PFSK-1 (cell line): ENCODE data around the gene ZFYVE9.

Experiments used
- FOXP2 ChIP-seq: optimal IDR thresholded peaks from 2 replicates; pipeline ENCODE3; 2011; ENCODE audit warnings: borderline replicate concordance, control low read depth, inconsistent platforms; ENCODE audit not compliant: insufficient read depth; ENCODE audit errors: extremely low read length, extremely low read depth
- POLR2AphosphoS5 ChIP-seq: IDR thresholded peaks from 2 replicates; pipeline ENCODE4 v1.6.1; 2012; ENCODE audit warnings: low read depth, mild to moderate bottlenecking, control low read depth, low read length, moderate library complexity
- SIN3A ChIP-seq: IDR thresholded peaks from 2 replicates; pipeline ENCODE4 v1.6.1; 2012; ENCODE audit warnings: mild to moderate bottlenecking, low read length, moderate library complexity, borderline replicate concordance; ENCODE audit not compliant: insufficient read depth
- TAF1 ChIP-seq: IDR thresholded peaks from 2 replicates; pipeline ENCODE4 v1.6.1; 2012; ENCODE audit warnings: low read length, control low read depth, borderline replicate concordance; ENCODE audit not compliant: insufficient read depth
- TF ChIP-seq, protein P1 (sequence below), 2 experiments: IDR thresholded peaks; 2 replicates each; pipeline versions ENCODE4 v1.6.1 to v1.8.0; 2011 to 2012; ENCODE audit warnings: low read depth in 2 of 2, low read length in 2 of 2, control low read depth in 1 of 2, inconsistent platforms in 1 of 2, mild to moderate bottlenecking in 1 of 2, moderate library complexity in 1 of 2; ENCODE audit not compliant: insufficient read depth in 1 of 2

Gene ZFYVE9

DNA sequence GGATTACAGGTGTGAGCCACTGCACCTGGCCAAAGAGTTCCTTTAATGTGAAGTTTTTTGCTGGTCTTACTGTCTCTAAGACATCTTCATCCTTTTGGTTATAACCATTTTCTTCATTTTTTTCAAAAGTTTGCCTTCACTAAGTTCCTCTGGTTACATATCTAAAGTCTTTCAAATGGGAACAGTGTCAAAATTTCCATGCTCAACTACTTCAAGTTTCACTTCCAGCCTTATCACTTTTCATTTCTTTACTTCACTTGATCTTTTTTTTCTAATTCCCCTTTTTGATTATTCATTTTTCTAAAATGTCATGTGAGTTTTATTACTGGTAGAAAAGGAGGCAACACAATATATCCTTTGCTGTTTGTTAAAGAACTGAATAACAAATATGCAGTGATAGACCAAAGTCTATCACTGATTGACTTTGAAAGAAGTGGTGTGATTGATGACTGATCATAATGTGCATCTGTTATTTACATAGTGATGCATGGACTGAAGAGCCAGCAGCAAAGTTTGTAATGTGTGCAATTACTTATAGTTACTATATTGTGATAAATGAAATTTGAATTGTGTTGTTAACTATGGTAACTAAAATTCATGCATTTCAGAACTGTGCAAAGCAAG lies 16.0 kb upstream of the ZFYVE9 start:
- TF ChIP-seq, protein P1, sequence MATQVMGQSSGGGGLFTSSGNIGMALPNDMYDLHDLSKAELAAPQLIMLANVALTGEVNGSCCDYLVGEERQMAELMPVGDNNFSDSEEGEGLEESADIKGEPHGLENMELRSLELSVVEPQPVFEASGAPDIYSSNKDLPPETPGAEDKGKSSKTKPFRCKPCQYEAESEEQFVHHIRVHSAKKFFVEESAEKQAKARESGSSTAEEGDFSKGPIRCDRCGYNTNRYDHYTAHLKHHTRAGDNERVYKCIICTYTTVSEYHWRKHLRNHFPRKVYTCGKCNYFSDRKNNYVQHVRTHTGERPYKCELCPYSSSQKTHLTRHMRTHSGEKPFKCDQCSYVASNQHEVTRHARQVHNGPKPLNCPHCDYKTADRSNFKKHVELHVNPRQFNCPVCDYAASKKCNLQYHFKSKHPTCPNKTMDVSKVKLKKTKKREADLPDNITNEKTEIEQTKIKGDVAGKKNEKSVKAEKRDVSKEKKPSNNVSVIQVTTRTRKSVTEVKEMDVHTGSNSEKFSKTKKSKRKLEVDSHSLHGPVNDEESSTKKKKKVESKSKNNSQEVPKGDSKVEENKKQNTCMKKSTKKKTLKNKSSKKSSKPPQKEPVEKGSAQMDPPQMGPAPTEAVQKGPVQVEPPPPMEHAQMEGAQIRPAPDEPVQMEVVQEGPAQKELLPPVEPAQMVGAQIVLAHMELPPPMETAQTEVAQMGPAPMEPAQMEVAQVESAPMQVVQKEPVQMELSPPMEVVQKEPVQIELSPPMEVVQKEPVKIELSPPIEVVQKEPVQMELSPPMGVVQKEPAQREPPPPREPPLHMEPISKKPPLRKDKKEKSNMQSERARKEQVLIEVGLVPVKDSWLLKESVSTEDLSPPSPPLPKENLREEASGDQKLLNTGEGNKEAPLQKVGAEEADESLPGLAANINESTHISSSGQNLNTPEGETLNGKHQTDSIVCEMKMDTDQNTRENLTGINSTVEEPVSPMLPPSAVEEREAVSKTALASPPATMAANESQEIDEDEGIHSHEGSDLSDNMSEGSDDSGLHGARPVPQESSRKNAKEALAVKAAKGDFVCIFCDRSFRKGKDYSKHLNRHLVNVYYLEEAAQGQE (IDR thresholded peaks at IDR 0.05; ENCODE audit: insufficient read depth in 1 of 2, low read depth in 2 of 2, low read length in 2 of 2): no peak
- no peak for TF ChIP-seq TAF1
- no peak for TF ChIP-seq SIN3A
- TF ChIP-seq POLR2AphosphoS5: no peak
- TF ChIP-seq FOXP2: no peak

- no peak for TF ChIP-seq TAF1
- no peak for TF ChIP-seq SIN3A
- TF ChIP-seq, protein P1 (IDR thresholded peaks at IDR 0.05; ENCODE audit: insufficient read depth in 1 of 2, low read depth in 2 of 2, low read length in 2 of 2): no peak
- no peak for TF ChIP-seq FOXP2
- TF ChIP-seq POLR2AphosphoS5: no peak
These were observed 14.4 kb upstream of the ZFYVE9 start for GRCh38 chr1:52127181-52128180.

DNA sequence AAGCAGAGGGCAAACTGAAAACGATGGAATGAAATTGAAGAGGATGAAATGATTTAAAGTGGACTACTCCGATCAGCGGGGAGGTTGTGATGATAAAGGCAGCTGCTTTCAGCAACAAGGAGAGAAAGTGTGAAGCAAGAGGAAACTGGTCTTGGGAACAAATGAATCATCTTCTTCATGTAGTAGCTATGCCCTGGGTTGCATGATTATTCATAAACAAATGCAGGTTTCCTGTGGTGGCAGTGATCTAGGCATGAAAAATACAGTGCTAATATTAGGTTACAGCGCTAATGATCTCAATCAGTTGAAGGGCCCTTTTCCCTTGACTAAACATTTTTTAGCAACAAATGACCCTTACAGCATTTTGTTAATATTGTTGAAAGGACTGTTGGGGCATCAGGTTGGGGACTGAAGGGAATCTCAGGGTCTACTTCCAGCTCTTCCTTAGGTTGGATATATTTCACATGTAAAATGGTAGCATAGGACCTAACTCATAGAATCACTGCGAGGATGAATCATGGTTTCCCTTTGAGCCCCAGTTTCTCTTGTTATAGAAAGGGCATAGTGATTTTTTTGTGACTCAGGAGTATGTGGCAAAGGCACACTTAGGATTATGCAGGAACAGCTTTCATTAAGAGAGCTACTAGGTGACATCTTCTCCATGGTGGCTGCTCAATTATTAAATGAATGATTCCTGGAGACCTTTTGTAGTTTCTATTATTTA lies 1.9 kb upstream of the ZFYVE9 start:
- no peak for TF ChIP-seq POLR2AphosphoS5
- TF ChIP-seq, protein P1 (IDR thresholded peaks at IDR 0.05; ENCODE audit: insufficient read depth in 1 of 2, low read depth in 2 of 2, low read length in 2 of 2): no peak
- TF ChIP-seq SIN3A: no peak
- TF ChIP-seq TAF1: no peak
- TF ChIP-seq FOXP2: no peak

DNA sequence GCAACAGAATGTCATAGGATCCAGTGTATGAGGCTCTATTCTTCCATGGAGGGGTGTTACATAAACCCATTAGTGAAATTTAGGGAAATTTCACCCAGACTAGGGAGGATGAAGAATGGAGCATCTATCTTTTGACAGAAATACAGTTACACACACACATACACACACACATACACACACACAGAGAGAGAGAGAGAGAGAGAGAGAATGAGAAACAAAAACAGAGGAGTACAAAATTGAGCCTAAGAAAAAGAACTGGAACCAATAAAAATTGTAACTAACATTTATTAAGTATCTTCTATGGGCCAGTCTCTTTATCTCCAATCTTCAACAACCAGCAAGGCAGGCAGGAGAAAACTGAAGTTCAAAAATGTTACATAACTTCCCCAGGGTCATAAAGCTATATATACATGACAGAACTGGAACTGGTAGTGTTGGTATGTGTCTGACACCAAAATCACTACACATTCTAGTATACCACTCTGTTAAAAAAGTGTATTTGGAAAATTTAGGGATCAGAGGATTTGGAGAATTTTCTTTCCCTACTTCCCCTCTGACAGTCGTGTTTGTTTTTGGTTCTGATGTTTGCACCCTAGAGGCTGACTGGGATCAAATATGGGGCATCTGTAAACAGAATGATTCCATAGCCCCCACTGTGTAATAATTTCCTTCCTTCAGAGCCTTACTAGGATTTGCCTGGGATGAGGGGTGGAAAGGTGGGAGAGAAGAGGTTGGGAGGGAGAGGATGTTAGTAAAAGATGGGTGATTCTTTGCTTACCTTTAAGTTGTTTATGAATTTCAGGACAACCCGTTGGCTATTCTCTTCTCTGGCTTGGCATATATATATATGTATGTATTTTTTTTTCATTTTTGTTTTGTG lies 1.0 kb upstream of the ZFYVE9 start:
- TF ChIP-seq, protein P1 (IDR thresholded peaks at IDR 0.05; ENCODE audit: insufficient read depth in 1 of 2, low read depth in 2 of 2, low read length in 2 of 2): no peak
